ENCODE measurements around the gene LAMB2.

DNA sequence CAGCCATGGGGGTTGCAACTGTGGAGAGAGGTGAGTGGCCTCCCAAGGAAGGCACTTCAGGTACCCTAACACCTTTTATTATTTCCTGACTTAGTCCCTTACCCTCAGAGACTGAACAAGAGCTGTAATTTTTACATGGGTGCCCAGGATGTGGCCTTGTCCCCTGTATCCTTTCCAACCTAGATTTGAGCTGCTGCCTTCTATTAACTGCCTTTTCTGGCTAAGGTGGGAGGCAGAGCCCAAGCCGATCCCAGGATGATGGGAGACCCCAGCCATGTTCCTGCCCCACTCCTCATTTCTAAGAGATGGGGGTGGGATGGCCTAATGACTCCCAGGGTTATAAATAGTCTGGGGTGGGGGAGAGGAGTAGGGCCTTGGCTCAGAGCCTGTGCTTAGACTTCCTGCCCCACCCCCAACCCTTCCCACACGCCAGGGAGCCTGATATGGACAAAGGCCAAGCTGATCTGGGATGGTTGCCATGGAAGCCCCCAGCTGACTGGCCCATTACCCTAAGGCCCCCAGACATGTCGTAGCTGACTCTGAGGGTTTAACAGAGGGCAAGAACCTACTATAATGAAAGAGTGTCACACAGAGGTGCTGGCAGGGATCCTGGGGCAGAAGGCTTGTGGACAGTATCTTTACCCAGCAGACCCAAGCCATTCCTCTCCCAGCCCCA lies 40.4 kb upstream of the LAMB2 start:
- no peak for TF ChIP-seq POLR2A (IDR thresholded peaks at IDR 0.05)
- TF ChIP-seq, protein P1, sequence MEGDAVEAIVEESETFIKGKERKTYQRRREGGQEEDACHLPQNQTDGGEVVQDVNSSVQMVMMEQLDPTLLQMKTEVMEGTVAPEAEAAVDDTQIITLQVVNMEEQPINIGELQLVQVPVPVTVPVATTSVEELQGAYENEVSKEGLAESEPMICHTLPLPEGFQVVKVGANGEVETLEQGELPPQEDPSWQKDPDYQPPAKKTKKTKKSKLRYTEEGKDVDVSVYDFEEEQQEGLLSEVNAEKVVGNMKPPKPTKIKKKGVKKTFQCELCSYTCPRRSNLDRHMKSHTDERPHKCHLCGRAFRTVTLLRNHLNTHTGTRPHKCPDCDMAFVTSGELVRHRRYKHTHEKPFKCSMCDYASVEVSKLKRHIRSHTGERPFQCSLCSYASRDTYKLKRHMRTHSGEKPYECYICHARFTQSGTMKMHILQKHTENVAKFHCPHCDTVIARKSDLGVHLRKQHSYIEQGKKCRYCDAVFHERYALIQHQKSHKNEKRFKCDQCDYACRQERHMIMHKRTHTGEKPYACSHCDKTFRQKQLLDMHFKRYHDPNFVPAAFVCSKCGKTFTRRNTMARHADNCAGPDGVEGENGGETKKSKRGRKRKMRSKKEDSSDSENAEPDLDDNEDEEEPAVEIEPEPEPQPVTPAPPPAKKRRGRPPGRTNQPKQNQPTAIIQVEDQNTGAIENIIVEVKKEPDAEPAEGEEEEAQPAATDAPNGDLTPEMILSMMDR (IDR thresholded peaks at IDR 0.05) = no peak
- TF ChIP-seq POLR2AphosphoS5 (IDR thresholded peaks at IDR 0.05) = no peak
